RCC 7860 (cell line): Measurements from ENCODE around the gene LDHAL6B.

ENCODE experiments used
- DNase-seq: peaks from one replicate; pipeline ENCODE4 v3.0.0-alpha.2; 2015; ENCODE audit warnings: low spot score
- FAIRE-seq: peaks from 2 replicates; lab custom pipeline; 2012; peaks lifted over from hg19 to GRCh38; lab: Jason Lieb, UNC

Gene LDHAL6B

GRCh38 chr15:59216911-59217310, 10.3 kb downstream of the LDHAL6B start:
- FAIRE-seq: peak; percentile 21
- DNase-seq: no peak

- no peak for FAIRE-seq
- no peak for DNase-seq
These were observed 11.3 kb downstream of the LDHAL6B start for GRCh38 chr15:59217876-59218498.

GRCh38 chr15:59218710-59219109, 12.1 kb downstream of the LDHAL6B start:
- FAIRE-seq (no peak), DNase-seq (no peak)

- DNase-seq (peak; percentile 49), FAIRE-seq (no peak)
These were observed 15.2 kb downstream of the LDHAL6B start for GRCh38 chr15:59221511-59222505.

GRCh38 chr15:59222906-59223550, 16.4 kb downstream of the LDHAL6B start:
- DNase-seq: no peak
- no peak for FAIRE-seq

- DNase-seq (no peak), FAIRE-seq (no peak)
These were observed 17.1 kb downstream of the LDHAL6B start for GRCh38 chr15:59223736-59224135.

GRCh38 chr15:59224474-59224873, 17.8 kb downstream of the LDHAL6B start:
- no peak for DNase-seq
- no peak for FAIRE-seq

GRCh38 chr15:59227021-59227420, 20.4 kb downstream of the LDHAL6B start:
- no peak for FAIRE-seq
- DNase-seq: no peak

- FAIRE-seq (no peak), DNase-seq (no peak)
These were observed 22.4 kb downstream of the LDHAL6B start for GRCh38 chr15:59229015-59229414.

GRCh38 chr15:59229453-59229852, 22.8 kb downstream of the LDHAL6B start:
- FAIRE-seq: no peak
- DNase-seq: no peak

- DNase-seq (no peak), FAIRE-seq (no peak)
These were observed 23.9 kb downstream of the LDHAL6B start for GRCh38 chr15:59230531-59231055.

- DNase-seq (peak; percentile 37), FAIRE-seq (no peak)
These were observed 25.8 kb downstream of the LDHAL6B start for GRCh38 chr15:59232476-59232875.

GRCh38 chr15:59236394-59236793, 29.8 kb downstream of the LDHAL6B start:
- DNase-seq (no peak), FAIRE-seq (no peak)

- no peak for DNase-seq
- FAIRE-seq: no peak
These were observed 30.6 kb downstream of the LDHAL6B start for GRCh38 chr15:59237119-59237855.

- DNase-seq: no peak
- no peak for FAIRE-seq
These were observed 31.3 kb downstream of the LDHAL6B start for GRCh38 chr15:59237924-59238331.

GRCh38 chr15:59240036-59240435, 33.4 kb downstream of the LDHAL6B start:
- DNase-seq (no peak), FAIRE-seq (no peak)

- FAIRE-seq: peak; percentile 66
- peak; percentile 30 for DNase-seq
These were observed 36.0 kb downstream of the LDHAL6B start for GRCh38 chr15:59242649-59243048.

- DNase-seq (no peak), FAIRE-seq (no peak)
These were observed 37.0 kb downstream of the LDHAL6B start for GRCh38 chr15:59243622-59244021.

- FAIRE-seq (peak; percentile 91), DNase-seq (peak; percentile 65)
These were observed 37.7 kb downstream of the LDHAL6B start for GRCh38 chr15:59244337-59244736.

- FAIRE-seq (peak; percentile 51), DNase-seq (no peak)
These were observed 38.9 kb downstream of the LDHAL6B start for GRCh38 chr15:59245559-59245958.

GRCh38 chr15:59247364-59247763, 40.7 kb downstream of the LDHAL6B start:
- FAIRE-seq: no peak
- peak; percentile 37 for DNase-seq
